WTC11 (cell line): Measurements from ENCODE around the gene MRPL28.

Source experiments
- CTCF ChIP-seq: fragments of 200-600 bp; IDR thresholded peaks from 2 replicates; pipeline ENCODE4 v1.8.0; 2022; ENCODE audit warnings: antibody characterized with exemption
- IRF1 ChIP-seq: sonication (generic); formaldehyde crosslinking; IDR thresholded peaks from 2 replicates; pipeline ENCODE4 v1.8.0; 2023; ENCODE audit warnings: missing genetic modification reagents
- NR2C2 ChIP-seq: sonication (generic); formaldehyde crosslinking; IDR thresholded peaks from 2 replicates; pipeline ENCODE4 v1.8.0; 2022; ENCODE audit warnings: mild to moderate bottlenecking, missing genetic modification reagents
- TEAD4 ChIP-seq: sonication (generic); formaldehyde crosslinking; IDR thresholded peaks from 2 replicates; pipeline ENCODE4 v1.8.0; 2022; ENCODE audit warnings: mild to moderate bottlenecking, missing genetic modification reagents

- no peak for TF ChIP-seq IRF1
- no peak for TF ChIP-seq TEAD4 (CRISPR knock-in tag)
- TF ChIP-seq CTCF, result no peak
- TF ChIP-seq NR2C2, result no peak
Measured at GRCh38 chr16:381012-381788, 10.9 kb upstream of the MRPL28 start.
